ENCODE data around the gene S1PR4. TPM values are rescaled to one million over a fixed set of nuclear protein-coding genes. Genes with fewer than 3 reads are reported as not detected.
"Not testable (repeated sequence)": the region's sequence is repeated elsewhere in the genome, so short reads cannot be mapped to it uniquely, and the experiment has no call there.

S1PR4 gene
- polyA plus RNA-seq, 3 donors from 2014 or later, result 238 to 344 (median 258) TPM

GRCh38 chr19:3188627-3189596 lies 10.3 kb downstream of the S1PR4 start:
- Mint-ChIP-seq H3K4me1 (peaks cover 42 to 50% of the 10 kb centered on the region in 2 donors), H3K27ac (peak overlapping the region in 2 of 6 donors; percentile 28 to 50), H3K36me3 (peaks cover 0 to 5% (median 3%) of the 10 kb centered on the region in 3 donors), H3K27me3 (ENCODE audit: low read depth in 3 of 3) (peaks cover 5 to 9% (median 7%) of the 10 kb centered on the region in 3 donors), H3K9me3 (no peaks in the 10 kb centered on the region), H3K4me3 (peak overlapping the region in 3 of 5 donors; percentile 33 to 51 (median 40))
- no peak for DNase-seq

- DNase-seq, result no peak
- Mint-ChIP-seq H3K36me3 (peaks cover 0 to 6% (median 0%) of the 10 kb centered on the region in 3 donors), H3K4me3 (no peak overlapping the region), H3K27ac (no peak overlapping the region), H3K27me3 (ENCODE audit: low read depth in 3 of 3) (peaks cover 5 to 7% (median 7%) of the 10 kb centered on the region in 3 donors), H3K4me1 (peaks cover 32 to 40% of the 10 kb centered on the region in 2 donors), H3K9me3 (no peaks in the 10 kb centered on the region)
These were observed 11.3 kb downstream of the S1PR4 start for GRCh38 chr19:3189702-3190469.

- Mint-ChIP-seq H3K27me3 (ENCODE audit: low read depth in 3 of 3) (peaks cover 4 to 6% (median 5%) of the 10 kb centered on the region in 3 donors), H3K4me3 (no peak overlapping the region), H3K27ac (no peak overlapping the region), H3K9me3 (no peaks in the 10 kb centered on the region), H3K4me1 (peaks cover 28 to 35% of the 10 kb centered on the region in 2 donors), H3K36me3 (peaks cover 0 to 6% (median 0%) of the 10 kb centered on the region in 3 donors)
- DNase-seq, result no peak
These were observed 11.9 kb downstream of the S1PR4 start for GRCh38 chr19:3190470-3190770.

- Mint-ChIP-seq H3K27me3 (ENCODE audit: low read depth in 3 of 3) (peaks cover 3% of the 10 kb centered on the region in 3 donors), H3K4me3 (no peak overlapping the region), H3K27ac (peak overlapping the region in 2 of 6 donors; percentile 12 to 57), H3K9me3 (no peaks in the 10 kb centered on the region), H3K4me1 (peaks cover 25 to 33% of the 10 kb centered on the region in 2 donors), H3K36me3 (peaks cover 0 to 9% (median 0%) of the 10 kb centered on the region in 3 donors)
- no peak for DNase-seq
These were observed 12.6 kb downstream of the S1PR4 start for GRCh38 chr19:3190921-3191805.

- H3K4me1 Mint-ChIP-seq, result peaks cover 21 to 29% of the 10 kb centered on the region in 2 donors
- not testable (repeated sequence) for H3K27me3 Mint-ChIP-seq (ENCODE audit: low read depth in 3 of 3); H3K4me3 Mint-ChIP-seq; H3K9me3 Mint-ChIP-seq; DNase-seq; H3K27ac Mint-ChIP-seq; H3K36me3 Mint-ChIP-seq
These were observed 13.2 kb downstream of the S1PR4 start for GRCh38 chr19:3191806-3192104.

GRCh38 chr19:3192228-3192635 lies 13.7 kb downstream of the S1PR4 start:
- peaks cover 0 to 9% (median 0%) of the 10 kb centered on the region in 3 donors for H3K36me3 Mint-ChIP-seq
- no peak for DNase-seq
- H3K9me3 Mint-ChIP-seq, result no peaks in the 10 kb centered on the region
- peaks cover 3 to 4% (median 3%) of the 10 kb centered on the region in 3 donors for H3K27me3 Mint-ChIP-seq (ENCODE audit: low read depth in 3 of 3)
- H3K27ac Mint-ChIP-seq, result no peak overlapping the region
- H3K4me3 Mint-ChIP-seq, result no peak overlapping the region
- peaks cover 16 to 24% of the 10 kb centered on the region in 2 donors for H3K4me1 Mint-ChIP-seq

GRCh38 chr19:3192684-3193083 lies 14.1 kb downstream of the S1PR4 start:
- Mint-ChIP-seq H3K27me3 (ENCODE audit: low read depth in 3 of 3) (peaks cover 3 to 6% (median 3%) of the 10 kb centered on the region in 3 donors), H3K36me3 (peaks cover 0 to 9% (median 0%) of the 10 kb centered on the region in 3 donors), H3K27ac (no peak overlapping the region), H3K9me3 (no peaks in the 10 kb centered on the region), H3K4me3 (no peak overlapping the region), H3K4me1 (peaks cover 12 to 22% of the 10 kb centered on the region in 2 donors)
- DNase-seq, result no peak

- H3K4me1 Mint-ChIP-seq, result peaks cover 6 to 16% of the 10 kb centered on the region in 2 donors
- no peak overlapping the region for H3K4me3 Mint-ChIP-seq
- peak overlapping the region in 1 of 6 donors; percentile 71 for H3K27ac Mint-ChIP-seq
- DNase-seq, result no peak
- H3K9me3 Mint-ChIP-seq, result no peaks in the 10 kb centered on the region
- H3K36me3 Mint-ChIP-seq, result peaks cover 0 to 9% (median 0%) of the 10 kb centered on the region in 3 donors
- H3K27me3 Mint-ChIP-seq (ENCODE audit: low read depth in 3 of 3), result peaks cover 2 to 3% (median 3%) of the 10 kb centered on the region in 3 donors
These were observed 14.9 kb downstream of the S1PR4 start for GRCh38 chr19:3193256-3194105.

GRCh38 chr19:3194106-3195087 lies 15.8 kb downstream of the S1PR4 start:
- no peak for DNase-seq
- H3K4me1 Mint-ChIP-seq, result peaks cover 0 to 7% of the 10 kb centered on the region in 2 donors
- no peaks in the 10 kb centered on the region for H3K9me3 Mint-ChIP-seq
- peaks cover 2 to 3% (median 3%) of the 10 kb centered on the region in 3 donors for H3K27me3 Mint-ChIP-seq (ENCODE audit: low read depth in 3 of 3)
- no peak overlapping the region for H3K27ac Mint-ChIP-seq
- no peak overlapping the region for H3K4me3 Mint-ChIP-seq
- H3K36me3 Mint-ChIP-seq, result peaks cover 0 to 9% (median 0%) of the 10 kb centered on the region in 3 donors

- Mint-ChIP-seq H3K4me3 (no peak overlapping the region), H3K9me3 (no peaks in the 10 kb centered on the region), H3K27me3 (ENCODE audit: low read depth in 3 of 3) (peaks cover 0 to 3% (median 0%) of the 10 kb centered on the region in 3 donors), H3K36me3 (peaks cover 0 to 9% (median 0%) of the 10 kb centered on the region in 3 donors), H3K27ac (no peak overlapping the region), H3K4me1 (no peaks in the 10 kb centered on the region)
- DNase-seq, result no peak
These were observed 17.7 kb downstream of the S1PR4 start for GRCh38 chr19:3196064-3196932.

- Mint-ChIP-seq H3K27ac (no peak overlapping the region), H3K4me3 (no peak overlapping the region), H3K27me3 (ENCODE audit: low read depth in 3 of 3) (peaks cover 0 to 3% (median 0%) of the 10 kb centered on the region in 3 donors), H3K9me3 (no peaks in the 10 kb centered on the region), H3K4me1 (no peaks in the 10 kb centered on the region), H3K36me3 (peaks cover 0 to 9% (median 0%) of the 10 kb centered on the region in 3 donors)
- no peak for DNase-seq
These were observed 18.3 kb downstream of the S1PR4 start for GRCh38 chr19:3196933-3197205.

Data from immature natural killer cell (primary cell).